ENCODE results near the gene COL27A1. TPM values are rescaled to one million over a fixed set of nuclear protein-coding genes. Genes with fewer than 3 reads are reported as not detected.

COL27A1 gene
- total RNA-seq, 2 experiments from 2014 or later = not detected

- Histone ChIP-seq H3K4me1 (ENCODE audit: insufficient read depth, low read length, poor library complexity, severe bottlenecking) (no peaks in the 10 kb centered on the region), H3K27ac (ENCODE audit: low read depth, low read length, poor library complexity, severe bottlenecking) (no peak overlapping the region), H3K4me3 (ENCODE audit: low read depth, low read length, poor library complexity, severe bottlenecking) (no peak overlapping the region), H3K36me3 (ENCODE audit: insufficient read depth, low read length) (no peaks in the 10 kb centered on the region), H3K4me2 (ENCODE audit: low read length) (no peak overlapping the region), H3K9me2 (ENCODE audit: insufficient read depth, low read length) (no peaks in the 10 kb centered on the region), H4K20me1 (ENCODE audit: insufficient read depth, low read length) (no peaks in the 10 kb centered on the region), H3K9me3 (ENCODE audit: low read length) (no peaks in the 10 kb centered on the region), H3K79me2 (ENCODE audit: insufficient read depth, low read depth, low read length) (no peaks in the 10 kb centered on the region), H2AFZ (ENCODE audit: low read length) (no peak overlapping the region)
- CTCF ChIA-PET (ENCODE audit: unreplicated experiment) = no interaction called here
- POLR2A ChIA-PET = no interaction called here
- DNase-seq (ENCODE audit: low spot score) = no peak
- BruUV-seq (replicated peaks) = no TSS peak
- TF ChIP-seq EZH2phosphoT487 (IDR thresholded peaks at IDR 0.05; ENCODE audit: borderline replicate concordance, low read depth, low read length) (no peak), CTCF (conservative IDR thresholded peaks at IDR 0.05; ENCODE audit: low read length) (no peak)
- intact Hi-C loops (cut with micrococcal nuclease; ENCODE audit: unreplicated experiment) = no loop called here
These were observed 13.1 kb downstream of the COL27A1 start for GRCh38 chr9:114168281-114169028.

DNA sequence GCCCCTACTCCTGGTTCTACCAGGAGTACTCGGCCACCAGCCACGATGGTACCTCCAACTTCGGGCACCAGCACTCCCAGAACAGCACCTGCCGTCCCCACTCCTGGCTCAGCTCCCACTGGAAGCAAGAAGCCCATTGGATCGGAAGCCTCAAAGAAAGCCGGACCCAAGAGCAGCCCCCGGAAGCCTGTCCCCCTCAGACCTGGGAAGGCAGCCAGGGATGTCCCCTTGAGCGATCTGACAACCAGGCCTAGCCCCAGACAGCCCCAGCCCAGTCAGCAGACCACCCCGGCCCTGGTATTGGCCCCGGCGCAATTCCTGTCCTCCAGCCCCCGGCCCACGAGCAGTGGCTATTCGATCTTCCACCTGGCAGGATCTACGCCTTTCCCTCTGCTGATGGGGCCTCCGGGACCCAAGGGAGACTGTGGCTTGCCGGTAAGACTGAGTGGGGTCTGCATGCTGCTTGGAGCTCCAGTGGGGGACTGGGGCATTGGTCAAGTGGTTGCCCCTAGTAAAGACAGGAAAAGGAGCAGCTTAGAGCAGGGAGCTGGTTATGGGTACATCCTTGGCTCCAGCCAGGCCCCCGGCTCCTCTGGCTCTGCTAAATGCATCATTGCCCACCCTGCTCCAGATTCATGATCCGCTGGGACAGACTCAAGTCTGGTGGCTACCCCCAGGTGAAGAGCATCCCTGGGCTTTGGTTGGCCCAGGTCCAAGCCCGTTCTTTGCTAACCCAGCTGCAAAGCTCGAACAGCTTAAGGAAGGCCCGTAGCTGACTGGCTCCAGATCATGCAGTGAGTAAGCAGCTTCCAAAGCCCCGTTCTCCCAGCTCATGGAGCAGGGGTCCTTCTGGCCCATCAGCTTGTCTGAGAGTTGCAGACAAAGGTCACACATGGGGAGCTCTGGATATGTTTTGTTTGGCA, 14.0 kb downstream of the COL27A1 start:
- TF ChIP-seq EZH2phosphoT487 (IDR thresholded peaks at IDR 0.05; ENCODE audit: borderline replicate concordance, low read depth, low read length) = no peak
- TF ChIP-seq CTCF (conservative IDR thresholded peaks at IDR 0.05; ENCODE audit: low read length) = no peak
- Histone ChIP-seq H3K27ac (ENCODE audit: low read depth, low read length, poor library complexity, severe bottlenecking) (no peak overlapping the region), H2AFZ (ENCODE audit: low read length) (no peak overlapping the region), H3K4me1 (ENCODE audit: insufficient read depth, low read length, poor library complexity, severe bottlenecking) (no peaks in the 10 kb centered on the region), H3K9me2 (ENCODE audit: insufficient read depth, low read length) (no peaks in the 10 kb centered on the region), H3K9me3 (ENCODE audit: low read length) (no peaks in the 10 kb centered on the region), H4K20me1 (ENCODE audit: insufficient read depth, low read length) (no peaks in the 10 kb centered on the region), H3K4me2 (ENCODE audit: low read length) (no peak overlapping the region), H3K4me3 (ENCODE audit: low read depth, low read length, poor library complexity, severe bottlenecking) (no peak overlapping the region), H3K79me2 (ENCODE audit: insufficient read depth, low read depth, low read length) (no peaks in the 10 kb centered on the region), H3K36me3 (ENCODE audit: insufficient read depth, low read length) (no peaks in the 10 kb centered on the region)
- no peak for DNase-seq (ENCODE audit: low spot score)
- BruUV-seq (replicated peaks) = no TSS peak
- ChIA-PET CTCF (ENCODE audit: unreplicated experiment) (no interaction called here), POLR2A (interaction anchor here (0.6 kb wide), 1 partner anchor 516 kb away, joined by 3 read pairs; no protein-coding TSS in a partner anchor)
- intact Hi-C loops (cut with micrococcal nuclease; ENCODE audit: unreplicated experiment) = no loop called here
